Activated CD8-positive, alpha-beta memory T cell treated with anti-CD3 and anti-CD28 coated beads for 4 hours (primary cell): Measurements from ENCODE around the gene PTPRO.

Experiments used
- DNase-seq, 2 donors: peaks; one replicate each; pipeline ENCODE4 v3.0.0-alpha.2; 2020; ENCODE audit warnings: low read depth in 2 of 2

Gene PTPRO

DNA sequence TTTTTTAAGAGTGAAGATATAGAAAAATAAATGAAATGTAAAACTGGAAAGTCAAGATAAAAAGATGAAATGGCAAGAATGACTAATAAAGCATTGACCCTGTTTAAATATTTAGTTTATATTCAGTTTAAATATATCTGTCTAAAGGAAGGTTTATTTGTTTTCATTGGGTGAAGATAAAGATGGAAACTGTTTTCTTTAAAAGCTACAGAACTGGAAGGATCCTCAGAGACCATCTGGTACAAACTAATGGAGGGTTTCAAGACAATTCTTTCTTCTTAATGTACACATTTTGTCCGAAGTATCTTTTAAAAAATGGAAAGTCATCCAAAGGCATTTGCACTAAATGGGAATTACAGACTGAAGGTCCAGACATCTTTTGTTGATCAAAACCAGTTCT lies 324.3 kb downstream of the PTPRO start:
- no peak for DNase-seq
